HG03442 (cell line): Measurements from ENCODE around the gene SRSF12.
"Not testable (repeated sequence)": the region's sequence is repeated elsewhere in the genome, so short reads cannot be mapped to it uniquely, and the experiment has no call there.

Experiments used
- ATAC-seq: cut with Tn5 transposase; IDR thresholded peaks from one replicate; pipeline ENCODE4 v1.9.1; 2021; ENCODE audit warnings: mild to moderate bottlenecking, moderate library complexity; ENCODE audit not compliant: unreplicated experiment

Gene SRSF12

GRCh38 chr6:89073840-89074239 lies 44.0 kb downstream of the SRSF12 start:
- ATAC-seq = no peak

DNA sequence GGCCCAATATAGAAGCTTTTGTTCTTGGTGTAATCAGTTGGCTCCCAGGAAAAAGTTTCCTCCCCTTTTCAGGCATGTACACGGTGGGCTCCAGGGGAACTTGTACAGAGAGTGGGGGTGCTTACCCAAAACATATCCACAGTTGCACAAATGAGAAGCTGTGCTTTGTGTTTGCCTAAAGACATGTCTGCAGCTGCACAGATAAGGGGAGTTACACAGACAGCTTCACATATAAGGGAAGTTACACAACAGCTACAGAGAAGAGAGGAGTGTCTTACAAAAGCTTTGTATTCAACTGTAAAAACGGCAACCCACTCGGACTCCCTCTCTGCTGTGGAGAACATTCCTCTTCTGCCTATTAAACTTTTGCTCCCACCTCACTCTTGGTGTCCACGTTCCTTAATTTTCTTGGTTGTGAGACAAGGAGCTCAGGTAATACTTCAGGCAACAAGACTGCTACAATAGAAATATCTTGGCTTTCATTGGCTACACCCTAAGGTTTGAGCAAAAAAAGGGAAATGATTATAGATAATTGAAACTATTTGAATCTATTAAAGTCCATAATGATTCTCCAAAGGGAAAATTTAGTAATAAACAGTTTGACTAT lies 44.8 kb downstream of the SRSF12 start:
- no peak for ATAC-seq

GRCh38 chr6:89071036-89071435 lies 46.8 kb downstream of the SRSF12 start:
- no peak for ATAC-seq

DNA sequence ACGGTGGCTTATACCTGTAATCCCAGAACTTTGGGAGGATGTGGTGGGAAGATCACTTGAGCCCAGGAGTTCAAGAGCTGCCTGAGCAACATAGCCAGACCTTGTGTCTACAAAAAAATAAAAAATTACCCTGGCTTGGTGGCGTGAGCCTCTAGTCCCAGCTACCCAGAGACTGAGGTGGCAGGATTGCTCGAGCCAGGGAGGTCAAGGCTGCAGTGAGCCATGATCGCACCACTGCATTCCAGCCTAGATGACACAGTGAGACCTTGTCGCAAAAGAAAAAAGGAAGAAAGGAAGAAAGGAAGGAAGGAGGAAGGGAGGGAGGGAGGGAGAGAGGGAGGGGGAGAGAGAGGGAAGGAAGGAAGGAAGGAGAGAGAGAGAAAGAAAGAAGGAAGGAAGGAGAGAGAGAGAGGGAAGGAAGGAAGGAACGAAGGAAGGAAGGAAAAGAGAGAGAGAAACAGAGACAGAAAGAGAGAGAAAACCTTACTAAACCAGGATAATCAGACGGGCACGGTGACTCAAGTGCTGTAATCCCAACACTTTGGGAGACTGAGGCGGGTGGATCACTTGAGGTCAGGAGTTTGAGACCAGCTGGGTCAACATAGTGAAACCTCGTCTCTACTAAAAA lies 48.2 kb downstream of the SRSF12 start:
- no peak for ATAC-seq

DNA sequence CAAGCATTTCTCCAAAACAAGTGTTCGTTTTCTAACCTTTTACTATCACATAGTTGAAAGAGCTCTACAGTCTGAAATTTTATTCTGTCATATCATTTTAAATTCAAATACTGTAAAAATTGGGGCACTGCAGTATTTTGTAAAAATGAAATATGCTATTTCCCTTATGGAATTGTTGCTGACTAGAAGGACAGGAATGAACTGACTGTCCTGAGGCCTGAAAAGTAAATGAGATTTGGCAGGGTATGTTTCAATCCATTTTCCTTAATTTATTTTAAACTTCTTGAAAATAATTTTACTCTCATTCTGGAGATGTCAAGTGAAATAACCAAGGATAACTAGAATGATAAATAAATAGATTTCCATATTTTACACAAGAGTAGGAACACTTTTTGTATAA lies 49.2 kb downstream of the SRSF12 start:
- no peak for ATAC-seq

GRCh38 chr6:89067796-89068195 lies 50.1 kb downstream of the SRSF12 start:
- ATAC-seq = no peak

- no peak for ATAC-seq
These were observed 50.8 kb downstream of the SRSF12 start for GRCh38 chr6:89066940-89067646.

DNA sequence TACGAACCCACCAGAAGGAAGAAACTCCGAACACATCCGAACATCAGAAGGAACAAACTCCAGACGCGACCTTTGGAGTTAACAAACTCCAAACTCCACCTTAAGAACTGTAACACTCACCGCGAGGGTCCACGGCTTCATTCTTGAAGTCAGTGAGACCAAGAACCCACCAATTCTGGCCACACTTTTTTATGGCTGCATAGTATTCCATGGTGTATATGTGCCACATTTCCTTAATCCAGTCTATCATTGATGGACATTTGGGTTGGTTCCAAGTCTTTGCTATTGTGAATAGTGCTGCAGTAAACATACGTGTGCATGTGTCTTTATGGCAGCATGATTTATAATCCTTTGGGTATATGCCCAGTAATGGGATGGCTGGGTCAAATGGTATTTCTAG lies 51.8 kb downstream of the SRSF12 start:
- not testable (repeated sequence) for ATAC-seq

- ATAC-seq = not testable (repeated sequence)
These were observed 52.9 kb downstream of the SRSF12 start for GRCh38 chr6:89064931-89065330.

GRCh38 chr6:89063881-89064280 lies 54.0 kb downstream of the SRSF12 start:
- ATAC-seq = no peak

- ATAC-seq = no peak
These were observed 58.6 kb downstream of the SRSF12 start for GRCh38 chr6:89059227-89059626.

DNA sequence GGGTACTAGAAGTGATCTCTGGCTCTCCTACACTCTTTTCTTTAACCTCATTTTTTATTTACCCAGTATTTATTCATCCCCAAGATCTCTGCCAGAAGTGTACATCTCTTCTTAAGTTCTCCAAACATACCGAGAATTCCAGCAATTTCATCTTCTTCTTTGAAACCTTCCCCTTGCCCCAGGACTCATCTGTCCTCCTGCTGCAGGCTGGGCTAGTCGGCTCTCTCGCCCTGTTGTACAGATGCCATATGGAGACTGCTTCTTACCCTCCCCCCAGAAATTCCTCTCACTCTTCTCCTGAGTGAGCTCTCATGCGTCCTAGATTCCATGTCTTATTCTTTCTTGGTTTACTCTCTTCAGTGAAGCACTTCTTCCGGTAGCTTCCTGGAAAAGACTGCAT lies 59.2 kb downstream of the SRSF12 start:
- ATAC-seq = no peak

- no peak for ATAC-seq
These were observed 60.1 kb downstream of the SRSF12 start for GRCh38 chr6:89057759-89058158.

DNA sequence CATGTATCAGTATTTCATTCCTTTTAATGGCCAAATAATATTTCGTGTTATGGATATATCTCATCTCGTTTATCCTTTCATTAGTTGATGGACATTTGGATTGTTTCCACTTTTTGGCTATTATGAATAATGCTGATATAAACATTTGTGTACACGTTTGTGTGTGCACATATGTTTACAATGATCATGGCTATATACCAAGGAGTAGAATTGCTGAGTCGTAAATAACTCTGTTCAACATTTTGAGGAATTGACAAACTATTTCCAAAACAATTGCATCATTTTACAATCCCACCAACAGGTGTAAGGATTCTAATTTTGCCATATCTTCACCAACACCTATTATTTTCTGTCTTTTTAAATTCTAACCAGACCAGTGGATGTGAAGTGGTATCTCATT lies 63.7 kb downstream of the SRSF12 start:
- no peak for ATAC-seq

- ATAC-seq = no peak
These were observed 66.2 kb downstream of the SRSF12 start for GRCh38 chr6:89051676-89052075.

GRCh38 chr6:89050697-89051096 lies 67.2 kb downstream of the SRSF12 start:
- no peak for ATAC-seq

DNA sequence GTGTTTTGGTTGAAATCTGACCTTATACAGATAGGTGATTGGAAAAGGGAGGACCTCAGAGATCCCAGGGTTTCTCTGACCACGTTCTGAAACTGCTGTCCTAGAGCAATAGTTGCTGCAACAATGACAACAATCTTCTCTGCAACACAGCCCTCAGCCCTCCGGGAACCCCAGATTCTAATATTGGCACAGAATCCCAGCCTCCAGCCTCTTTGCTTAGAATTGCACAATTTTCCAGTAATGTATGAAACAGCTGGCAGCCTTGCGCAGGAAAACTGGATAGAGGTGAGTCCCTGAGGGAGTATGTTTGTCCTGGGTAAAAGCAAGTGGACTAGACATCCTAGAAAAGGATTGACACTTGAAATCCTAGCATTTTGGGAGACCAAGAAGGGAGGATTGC lies 67.7 kb downstream of the SRSF12 start:
- no peak for ATAC-seq

GRCh38 chr6:89048985-89049384 lies 68.9 kb downstream of the SRSF12 start:
- ATAC-seq = no peak

- ATAC-seq = no peak
These were observed 69.5 kb downstream of the SRSF12 start for GRCh38 chr6:89048288-89048923.

- no peak for ATAC-seq
These were observed 70.4 kb downstream of the SRSF12 start for GRCh38 chr6:89047473-89047872.
